Endodermal cell (in vitro differentiated cells): ENCODE results near the gene PARD3B. TPM values are rescaled to one million over a fixed set of nuclear protein-coding genes. Genes with fewer than 3 reads are reported as not detected.

Source experiments
- DNase-seq: peaks from one replicate; pipeline ENCODE4 v3.0.0-alpha.2; 2017
- H3K27ac ChIP-seq: 2 replicates; pipeline ENCODE4 v1.5.1; 2013; ENCODE audit warnings: mild to moderate bottlenecking, low read depth, low read length, moderate library complexity
- H3K27me3 ChIP-seq: 2 replicates; pipeline ENCODE4 v1.6.1; 2013; ENCODE audit warnings: mild to moderate bottlenecking, low read length, moderate library complexity; ENCODE audit not compliant: insufficient read depth, control insufficient read depth, poor library complexity, severe bottlenecking
- H3K36me3 ChIP-seq: 2 replicates; pipeline ENCODE4 v1.7.0; 2013; ENCODE audit warnings: mild to moderate bottlenecking, low read length, moderate library complexity; ENCODE audit not compliant: control insufficient read depth, insufficient read depth
- H3K4me1 ChIP-seq: one replicate; pipeline ENCODE4 v1.7.0; 2013; ENCODE audit warnings: low read length; ENCODE audit not compliant: control insufficient read depth, insufficient read depth
- H3K4me3 ChIP-seq: 2 replicates; pipeline ENCODE4 v1.5.1; 2013; ENCODE audit warnings: mild to moderate bottlenecking, low read length, moderate library complexity
- H3K9ac ChIP-seq: 2 replicates; pipeline ENCODE4 v1.6.1; 2013; ENCODE audit warnings: mild to moderate bottlenecking, low read length, moderate library complexity; ENCODE audit not compliant: poor library complexity, severe bottlenecking; ENCODE audit errors: extremely low read depth
- H3K9me3 ChIP-seq: 2 replicates; pipeline ENCODE4 v1.6.1; 2013; ENCODE audit warnings: mild to moderate bottlenecking, low read length, moderate library complexity; ENCODE audit not compliant: control insufficient read depth
- H3K27ac Mint-ChIP-seq: 2 replicates; pipeline ENCODE4 v1.8.0; 2020; ENCODE audit warnings: mixed read lengths
- H3K27me3 Mint-ChIP-seq: 2 replicates; pipeline ENCODE4 v1.8.0; 2021; ENCODE audit warnings: mild to moderate bottlenecking, mixed read lengths; ENCODE audit not compliant: insufficient read depth
- H3K36me3 Mint-ChIP-seq: 2 replicates; pipeline ENCODE4 v1.8.0; 2020; ENCODE audit warnings: low read depth, mixed read lengths
- H3K4me1 Mint-ChIP-seq: 2 replicates; pipeline ENCODE4 v1.8.0; 2020; ENCODE audit warnings: mixed read lengths
- H3K4me3 Mint-ChIP-seq: 2 replicates; pipeline ENCODE4 v1.8.0; 2020; ENCODE audit warnings: mild to moderate bottlenecking, moderate library complexity, mixed read lengths
- H3K9me3 Mint-ChIP-seq: 2 replicates; pipeline ENCODE4 v1.8.0; 2020; ENCODE audit warnings: mild to moderate bottlenecking, mixed read lengths
- WGBS, 2 experiments: methylation state at CpG; one replicate each; pipeline versions ENCODE4 v1.1.5 to v1.1.7; 2013; ENCODE audit warnings: missing lambda C conversion rate in 2 of 2, mixed read lengths in 1 of 2; ENCODE audit not compliant: insufficient coverage in 1 of 2, insufficient read length in 1 of 2; 5-methylcytosine and 5-hydroxymethylcytosine counted together
- total RNA-seq, 2 donors: library from RNA; stranded (reverse); fragmentation: NEBNext Ultra II Directional in 1 of 2; extraction: Animal tissue kit (Norgen Biotek cat#: 25700) in 1 of 2; gene quantifications; 2 replicates in 1 of 2; 3 replicates in 1 of 2; pipeline ENCODE4 v1.2.1, GENCODE V29; 2021
- TF ChIP-seq, protein P1 (sequence below): fragments of 200-600 bp; sonication (generic); conservative IDR thresholded peaks from 2 replicates; pipeline ENCODE4 v1.5.0; 2021; ENCODE audit warnings: antibody characterized with exemption, mild to moderate bottlenecking

The PARD3B gene
- total RNA-seq, 2 donors from 2014 or later: 2.5 to 5.6 TPM

DNA sequence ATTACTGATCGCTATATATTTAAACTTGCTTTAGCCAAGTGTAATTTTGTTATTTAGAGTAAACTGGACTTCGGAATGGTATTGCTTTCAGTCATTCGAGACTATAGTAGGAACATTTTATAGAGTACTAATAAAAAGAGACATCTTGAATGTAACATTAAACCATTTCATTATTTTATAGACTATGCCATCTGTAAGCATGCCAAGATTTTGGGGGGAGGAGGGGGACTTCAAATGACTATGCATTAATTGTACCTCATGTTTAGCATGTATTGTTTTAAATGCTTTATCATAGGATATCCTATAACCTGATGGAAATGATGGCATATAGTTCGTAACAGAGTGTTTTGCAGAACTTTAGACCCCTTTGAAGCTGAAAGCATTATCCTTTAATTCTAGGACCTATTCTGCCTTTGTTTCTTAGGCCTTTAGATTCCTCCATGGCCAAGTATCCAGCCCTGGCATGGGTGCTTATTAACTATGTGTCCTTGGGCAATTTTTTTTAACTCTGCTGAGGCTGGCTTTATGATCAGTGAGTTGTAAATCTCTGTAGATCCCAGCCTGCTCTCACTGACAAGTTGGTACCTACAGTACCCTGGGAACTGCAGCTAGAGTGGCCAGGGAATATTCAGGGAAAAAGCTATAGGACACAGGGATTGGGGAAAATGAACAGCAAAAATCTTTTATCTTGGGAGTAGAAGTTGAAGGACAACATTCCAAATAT lies 93.4 kb downstream of the PARD3B start:
- DNase-seq: no peak
- Mint-ChIP-seq H3K4me3 (no peak overlapping the region), H3K27ac (no peak overlapping the region), H3K36me3 (no peaks in the 10 kb centered on the region), H3K27me3 (no peaks in the 10 kb centered on the region), H3K9me3 (no peaks in the 10 kb centered on the region), H3K4me1 (no peaks in the 10 kb centered on the region)
- Histone ChIP-seq H3K9me3 (no peaks in the 10 kb centered on the region), H3K4me3 (no peak overlapping the region), H3K27me3 (no peaks in the 10 kb centered on the region), H3K9ac (no peak overlapping the region), H3K4me1 (no peaks in the 10 kb centered on the region), H3K27ac (no peak overlapping the region), H3K36me3 (no peaks in the 10 kb centered on the region)
- 97% methylated on average over 4 of the region's 4 CpGs; no CpG with 5 or more reads in 1 of the 2 experiments for WGBS, 2 experiments
- TF ChIP-seq, protein P1, sequence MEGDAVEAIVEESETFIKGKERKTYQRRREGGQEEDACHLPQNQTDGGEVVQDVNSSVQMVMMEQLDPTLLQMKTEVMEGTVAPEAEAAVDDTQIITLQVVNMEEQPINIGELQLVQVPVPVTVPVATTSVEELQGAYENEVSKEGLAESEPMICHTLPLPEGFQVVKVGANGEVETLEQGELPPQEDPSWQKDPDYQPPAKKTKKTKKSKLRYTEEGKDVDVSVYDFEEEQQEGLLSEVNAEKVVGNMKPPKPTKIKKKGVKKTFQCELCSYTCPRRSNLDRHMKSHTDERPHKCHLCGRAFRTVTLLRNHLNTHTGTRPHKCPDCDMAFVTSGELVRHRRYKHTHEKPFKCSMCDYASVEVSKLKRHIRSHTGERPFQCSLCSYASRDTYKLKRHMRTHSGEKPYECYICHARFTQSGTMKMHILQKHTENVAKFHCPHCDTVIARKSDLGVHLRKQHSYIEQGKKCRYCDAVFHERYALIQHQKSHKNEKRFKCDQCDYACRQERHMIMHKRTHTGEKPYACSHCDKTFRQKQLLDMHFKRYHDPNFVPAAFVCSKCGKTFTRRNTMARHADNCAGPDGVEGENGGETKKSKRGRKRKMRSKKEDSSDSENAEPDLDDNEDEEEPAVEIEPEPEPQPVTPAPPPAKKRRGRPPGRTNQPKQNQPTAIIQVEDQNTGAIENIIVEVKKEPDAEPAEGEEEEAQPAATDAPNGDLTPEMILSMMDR: no peak

GRCh38 chr2:204643326-204643725 lies 98.1 kb downstream of the PARD3B start:
- H3K27ac ChIP-seq: no peak overlapping the region
- Mint-ChIP-seq H3K4me1 (no peaks in the 10 kb centered on the region), H3K27ac (no peak overlapping the region), H3K27me3 (no peaks in the 10 kb centered on the region), H3K9me3 (no peaks in the 10 kb centered on the region), H3K4me3 (no peak overlapping the region), H3K36me3 (no peaks in the 10 kb centered on the region)
- H3K4me3 ChIP-seq: no peak overlapping the region
- no peaks in the 10 kb centered on the region for H3K9me3 ChIP-seq
- H3K4me1 ChIP-seq: no peaks in the 10 kb centered on the region
- TF ChIP-seq, protein P1: no peak
- no peaks in the 10 kb centered on the region for H3K36me3 ChIP-seq
- 89 to 92% methylated on average over 4 of the region's 4 CpGs for WGBS, 2 experiments
- no peak for DNase-seq
- no peak overlapping the region for H3K9ac ChIP-seq
- H3K27me3 ChIP-seq: no peaks in the 10 kb centered on the region

- Mint-ChIP-seq H3K27me3 (no peaks in the 10 kb centered on the region), H3K4me3 (no peak overlapping the region), H3K27ac (no peak overlapping the region), H3K9me3 (no peaks in the 10 kb centered on the region), H3K4me1 (no peaks in the 10 kb centered on the region), H3K36me3 (no peaks in the 10 kb centered on the region)
- Histone ChIP-seq H3K9ac (no peak overlapping the region), H3K4me3 (no peak overlapping the region), H3K27ac (no peak overlapping the region), H3K9me3 (no peaks in the 10 kb centered on the region), H3K27me3 (no peaks in the 10 kb centered on the region), H3K36me3 (no peaks in the 10 kb centered on the region), H3K4me1 (no peaks in the 10 kb centered on the region)
- DNase-seq: no peak
- 100% methylated on average over 1 of the region's 1 CpG; no CpG with 5 or more reads in 1 of the 2 experiments for WGBS, 2 experiments
- TF ChIP-seq, protein P1: no peak
Measured at GRCh38 chr2:204645018-204645773, 99.9 kb downstream of the PARD3B start.
